Heart left ventricle (tissue), 13 donors: ENCODE data around the gene PLCB2.

ENCODE experiments used
- POLR2A ChIP-seq, 2 donors: fragments of 450-650 bp; IDR thresholded peaks; one replicate each; pipeline ENCODE4 v1.6.1; 2017; ENCODE audit warnings: antibody characterized with exemption in 2 of 2, mild to moderate bottlenecking in 2 of 2, moderate library complexity in 2 of 2
- TF ChIP-seq, protein P1 (sequence below), 12 donors: fragments of 200-600 bp; sonication (generic) in 4 of 12; IDR thresholded peaks; one replicate each; pipeline versions ENCODE4 v1.5.0 to v1.8.0; 2018 to 2022; ENCODE audit warnings: antibody characterized with exemption in 12 of 12, mild to moderate bottlenecking in 5 of 12
- donor health status: ischemic (EF 13 %, LVEDD 7.1; RV severe dilation, severe dysfunction).
- donor health status: DM: no; HTN: yes; CAD: no.
- donor health status: DM: no; HTN: no; CAD: no.
- donor health status: ischemic (EF 25% LVEDD 6.9; RV normal size, moderate dysfunction).
- donor health status: ischemic (EF 25% LVEDD 5.7; RV mildly dilated, moderate dysfunction).
- donor health status: ischemic (EF 35%, LVEDD 5.7; RV mildly dilated, moderate dysfunction).
- donor health status: nonischemic (EF 11% LVEDD 7.7; RV severe dilation, severe dysfunction).
- donor health status: DM: yes; HTN: yes; CAD: no.
- donor health status: PGD.
- donor health status: ischemic (EF 29% LVEDD 5.4; RV normal size, mild dysfunction).
- donor health status: nonischemic (EF 23%, LVEDD 6.1; RV moderate dilation, normal function).

DNA sequence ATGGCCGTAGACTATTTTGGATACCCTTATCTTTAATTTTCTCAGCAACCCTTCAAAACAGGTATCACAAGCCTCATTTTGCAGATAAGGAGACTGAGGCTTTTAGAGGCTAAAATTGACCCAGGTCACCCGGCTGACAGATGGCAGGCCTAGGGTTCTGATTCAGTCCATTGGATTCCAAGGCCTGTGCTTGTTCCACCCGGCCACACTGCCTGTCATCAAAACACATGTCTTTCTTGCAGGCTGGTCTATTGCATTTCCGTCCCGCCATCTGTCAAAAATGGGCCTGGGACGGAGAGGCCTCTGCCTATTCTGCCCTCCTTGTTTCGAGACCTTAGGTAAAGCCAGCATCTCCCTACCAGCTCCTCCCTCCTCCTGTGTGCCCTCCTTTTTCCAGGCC, 23.9 kb upstream of the PLCB2 start:
- TF ChIP-seq, protein P1, sequence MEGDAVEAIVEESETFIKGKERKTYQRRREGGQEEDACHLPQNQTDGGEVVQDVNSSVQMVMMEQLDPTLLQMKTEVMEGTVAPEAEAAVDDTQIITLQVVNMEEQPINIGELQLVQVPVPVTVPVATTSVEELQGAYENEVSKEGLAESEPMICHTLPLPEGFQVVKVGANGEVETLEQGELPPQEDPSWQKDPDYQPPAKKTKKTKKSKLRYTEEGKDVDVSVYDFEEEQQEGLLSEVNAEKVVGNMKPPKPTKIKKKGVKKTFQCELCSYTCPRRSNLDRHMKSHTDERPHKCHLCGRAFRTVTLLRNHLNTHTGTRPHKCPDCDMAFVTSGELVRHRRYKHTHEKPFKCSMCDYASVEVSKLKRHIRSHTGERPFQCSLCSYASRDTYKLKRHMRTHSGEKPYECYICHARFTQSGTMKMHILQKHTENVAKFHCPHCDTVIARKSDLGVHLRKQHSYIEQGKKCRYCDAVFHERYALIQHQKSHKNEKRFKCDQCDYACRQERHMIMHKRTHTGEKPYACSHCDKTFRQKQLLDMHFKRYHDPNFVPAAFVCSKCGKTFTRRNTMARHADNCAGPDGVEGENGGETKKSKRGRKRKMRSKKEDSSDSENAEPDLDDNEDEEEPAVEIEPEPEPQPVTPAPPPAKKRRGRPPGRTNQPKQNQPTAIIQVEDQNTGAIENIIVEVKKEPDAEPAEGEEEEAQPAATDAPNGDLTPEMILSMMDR (IDR thresholded peaks at IDR 0.05): no peak
- no peak for TF ChIP-seq POLR2A (IDR thresholded peaks at IDR 0.05)
